ENCODE data around the gene MLLT10. TPM values are rescaled to one million over a fixed set of nuclear protein-coding genes. Genes with fewer than 3 reads are reported as not detected.

The MLLT10 gene
- total RNA-seq, 1 donor from 2014 or later: 65.6 TPM

- Mint-ChIP-seq H3K4me3 (ENCODE audit: low read depth) (no peak overlapping the region), H3K27me3 (no peaks in the 10 kb centered on the region), H3K36me3 (ENCODE audit: insufficient read depth) (peaks cover 1% of the 10 kb centered on the region), H3K9me3 (ENCODE audit: low read depth) (no peaks in the 10 kb centered on the region), H3K27ac (no peak overlapping the region), H3K4me1 (ENCODE audit: low read depth) (peaks cover 23% of the 10 kb centered on the region)
- no peak for TF ChIP-seq CTCF (IDR thresholded peaks at IDR 0.05; ENCODE audit: unreplicated experiment)
- no peak for DNase-seq (ENCODE audit: low spot score, unreplicated experiment)
These were observed 127.9 kb downstream of the MLLT10 start for GRCh38 chr10:21661935-21662334.

GRCh38 chr10:21662635-21663034 lies 128.6 kb downstream of the MLLT10 start:
- TF ChIP-seq CTCF (IDR thresholded peaks at IDR 0.05; ENCODE audit: unreplicated experiment): no peak
- H3K4me1 Mint-ChIP-seq (ENCODE audit: low read depth): peaks cover 28% of the 10 kb centered on the region
- no peaks in the 10 kb centered on the region for H3K27me3 Mint-ChIP-seq
- H3K27ac Mint-ChIP-seq: no peak overlapping the region
- H3K4me3 Mint-ChIP-seq (ENCODE audit: low read depth): no peak overlapping the region
- H3K36me3 Mint-ChIP-seq (ENCODE audit: insufficient read depth): peaks cover 1% of the 10 kb centered on the region
- no peaks in the 10 kb centered on the region for H3K9me3 Mint-ChIP-seq (ENCODE audit: low read depth)
- DNase-seq (ENCODE audit: low spot score, unreplicated experiment): no peak

GRCh38 chr10:21668831-21669230 lies 134.8 kb downstream of the MLLT10 start:
- no peak for DNase-seq (ENCODE audit: low spot score, unreplicated experiment)
- no peaks in the 10 kb centered on the region for H3K9me3 Mint-ChIP-seq (ENCODE audit: low read depth)
- TF ChIP-seq CTCF (IDR thresholded peaks at IDR 0.05; ENCODE audit: unreplicated experiment): no peak
- no peaks in the 10 kb centered on the region for H3K27me3 Mint-ChIP-seq
- H3K36me3 Mint-ChIP-seq (ENCODE audit: insufficient read depth): peaks cover 1% of the 10 kb centered on the region
- no peak overlapping the region for H3K27ac Mint-ChIP-seq
- H3K4me3 Mint-ChIP-seq (ENCODE audit: low read depth): no peak overlapping the region
- H3K4me1 Mint-ChIP-seq (ENCODE audit: low read depth): peaks cover 12% of the 10 kb centered on the region

GRCh38 chr10:21670391-21670790 lies 136.4 kb downstream of the MLLT10 start:
- H3K4me3 Mint-ChIP-seq (ENCODE audit: low read depth): no peak overlapping the region
- DNase-seq (ENCODE audit: low spot score, unreplicated experiment): no peak
- no peak for TF ChIP-seq CTCF (IDR thresholded peaks at IDR 0.05; ENCODE audit: unreplicated experiment)
- H3K4me1 Mint-ChIP-seq (ENCODE audit: low read depth): peaks cover 10% of the 10 kb centered on the region
- H3K9me3 Mint-ChIP-seq (ENCODE audit: low read depth): no peaks in the 10 kb centered on the region
- no peaks in the 10 kb centered on the region for H3K27me3 Mint-ChIP-seq
- H3K27ac Mint-ChIP-seq: no peak overlapping the region
- peaks cover 3% of the 10 kb centered on the region for H3K36me3 Mint-ChIP-seq (ENCODE audit: insufficient read depth)

GRCh38 chr10:21673668-21674067 lies 139.6 kb downstream of the MLLT10 start:
- no peak overlapping the region for H3K27ac Mint-ChIP-seq
- H3K36me3 Mint-ChIP-seq (ENCODE audit: insufficient read depth): peaks cover 4% of the 10 kb centered on the region
- no peak overlapping the region for H3K4me3 Mint-ChIP-seq (ENCODE audit: low read depth)
- TF ChIP-seq CTCF (IDR thresholded peaks at IDR 0.05; ENCODE audit: unreplicated experiment): no peak
- peaks cover 1% of the 10 kb centered on the region for H3K4me1 Mint-ChIP-seq (ENCODE audit: low read depth)
- H3K9me3 Mint-ChIP-seq (ENCODE audit: low read depth): no peaks in the 10 kb centered on the region
- DNase-seq (ENCODE audit: low spot score, unreplicated experiment): no peak
- H3K27me3 Mint-ChIP-seq: no peaks in the 10 kb centered on the region
